ENCODE results near the gene FAM174C.
"Not testable (repeated sequence)": the region's sequence is repeated elsewhere in the genome, so short reads cannot be mapped to it uniquely, and the experiment has no call there.

Gene FAM174C

DNA sequence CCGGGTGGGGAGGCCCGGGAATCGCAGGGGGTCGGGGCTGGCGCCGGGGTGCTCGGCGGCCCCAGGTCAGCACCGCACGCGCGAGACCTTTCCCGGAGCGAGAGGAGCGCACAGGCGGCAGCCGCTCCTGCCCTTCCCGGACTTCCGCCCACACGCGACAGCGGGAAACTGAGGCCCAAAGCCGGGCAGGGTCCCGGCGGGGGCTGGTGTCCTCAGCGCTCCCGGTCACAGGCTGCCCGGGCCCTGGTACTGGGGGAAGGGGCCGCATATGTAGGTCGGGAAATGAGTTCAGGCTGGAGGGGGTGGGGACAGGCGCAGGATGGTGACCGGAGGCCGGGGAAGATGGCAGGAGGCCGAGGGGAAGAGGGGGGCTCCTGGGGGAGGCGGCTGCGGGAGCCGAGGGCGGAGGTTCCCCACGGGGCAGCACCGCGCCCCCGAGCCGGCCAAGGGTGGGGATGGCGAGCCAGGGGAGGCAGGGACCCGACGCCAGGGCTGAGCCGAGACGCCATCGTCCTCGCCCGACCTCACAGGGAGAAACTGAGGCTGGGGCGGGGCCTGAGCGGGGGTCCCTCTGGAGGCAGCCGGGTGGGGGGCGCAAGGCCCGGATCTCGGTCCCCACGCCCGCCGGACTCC lies 38.2 kb upstream of the FAM174C start:
- DNase-seq (ENCODE audit: low read depth) = no peak

DNA sequence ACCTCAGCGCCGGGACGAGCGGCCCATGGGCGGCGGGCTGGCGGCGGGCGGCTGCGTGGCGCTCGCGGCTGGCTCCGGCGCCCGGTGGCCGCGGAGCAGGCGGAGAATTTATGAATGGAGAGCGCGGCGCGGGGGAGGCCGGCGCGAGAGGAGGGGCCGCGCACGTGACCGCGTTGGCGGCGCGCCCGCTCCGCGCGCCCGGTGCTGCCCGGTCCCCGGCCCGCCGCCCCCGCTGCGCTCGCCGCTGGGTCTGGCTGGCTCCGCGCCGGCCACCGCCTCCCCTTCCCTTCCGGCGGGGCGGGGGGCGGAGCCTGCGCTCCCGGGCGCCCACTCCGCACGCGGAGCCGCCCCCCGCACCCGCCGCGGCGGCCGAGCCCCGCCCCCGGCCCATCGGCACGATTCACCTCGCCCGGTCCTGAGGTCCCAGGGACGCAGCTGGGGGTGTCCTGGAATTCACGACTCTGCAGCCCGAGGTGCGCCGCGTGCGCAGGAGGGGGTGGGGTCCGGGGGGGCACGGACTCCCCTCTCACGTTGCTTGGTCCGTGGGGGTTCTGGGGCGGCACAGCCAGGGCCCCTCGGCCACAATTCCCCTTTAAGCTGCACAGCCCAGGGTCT lies 37.5 kb upstream of the FAM174C start, which contains the start of gene CBARP:
CBARP (minus strand) TSS at position 252 of the 615 bp plus-strand sequence. CDS start 1,905 bp downstream, outside the sequence.
- DNase-seq (ENCODE audit: low read depth) = no peak

DNA sequence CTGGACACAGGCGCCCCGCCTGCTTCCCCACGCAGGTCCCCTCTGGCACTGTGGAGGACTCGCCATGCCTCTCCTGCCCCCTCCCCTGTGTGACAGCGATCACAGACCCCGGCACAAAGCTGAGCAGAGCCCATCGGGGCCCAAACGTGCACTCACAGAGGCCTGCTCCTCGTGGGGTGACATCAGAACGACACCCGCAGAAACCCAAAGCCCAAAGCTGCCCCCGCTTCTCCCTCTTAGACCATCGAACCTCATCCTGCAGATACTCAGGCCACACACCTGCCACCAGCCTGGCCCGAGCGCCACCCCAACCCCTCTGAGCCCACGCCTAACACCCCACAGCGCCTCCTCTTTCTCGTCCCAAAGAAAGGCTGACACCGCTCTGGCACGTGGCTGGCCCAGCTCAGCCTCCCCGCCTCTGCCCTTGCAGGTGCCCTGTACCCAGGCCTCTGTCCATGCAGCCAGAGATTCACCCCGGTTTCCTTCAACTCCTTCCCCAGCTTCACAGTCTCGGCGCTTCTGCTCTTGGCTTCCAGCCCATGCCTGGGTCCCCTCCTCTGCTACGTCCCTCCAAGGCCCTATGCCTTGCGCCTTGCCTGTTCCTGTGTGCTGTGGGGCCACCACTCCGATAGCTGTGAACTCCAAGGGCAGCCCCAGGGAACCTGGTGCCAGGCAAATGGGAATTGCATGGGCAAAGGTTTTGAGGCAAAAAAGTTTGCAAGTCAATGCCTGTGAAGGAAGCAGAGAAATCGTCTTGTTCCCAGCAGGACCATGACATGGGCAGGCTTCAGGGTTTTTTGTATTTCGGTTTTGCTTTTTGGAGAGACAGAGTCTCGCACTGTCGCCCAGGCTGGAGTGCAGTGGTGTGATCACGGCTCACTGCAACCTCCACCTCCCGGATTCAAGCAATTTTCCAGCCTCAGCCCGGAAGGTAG lies 36.7 kb upstream of the FAM174C start:
- no peak for DNase-seq (ENCODE audit: low read depth)

DNA sequence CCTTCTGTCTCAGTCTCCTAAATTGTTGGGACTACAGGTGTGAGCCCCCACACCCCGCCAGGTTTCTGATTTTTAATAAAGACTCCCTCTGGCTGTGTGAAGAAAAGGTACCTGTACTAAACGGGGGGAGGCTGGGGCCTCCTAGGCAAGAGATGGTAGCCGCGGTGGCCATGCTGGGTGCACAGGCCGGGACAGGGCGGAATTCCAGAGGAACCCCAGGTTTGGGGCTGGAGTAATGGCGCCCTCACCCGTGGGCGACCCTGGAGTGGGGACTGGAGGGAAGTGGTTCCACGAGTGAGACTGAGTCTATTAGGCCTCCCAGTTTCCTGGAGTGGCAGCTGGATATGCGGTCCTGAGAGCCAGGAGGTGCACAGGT lies 35.9 kb upstream of the FAM174C start:
- DNase-seq (ENCODE audit: low read depth) = no peak

DNA sequence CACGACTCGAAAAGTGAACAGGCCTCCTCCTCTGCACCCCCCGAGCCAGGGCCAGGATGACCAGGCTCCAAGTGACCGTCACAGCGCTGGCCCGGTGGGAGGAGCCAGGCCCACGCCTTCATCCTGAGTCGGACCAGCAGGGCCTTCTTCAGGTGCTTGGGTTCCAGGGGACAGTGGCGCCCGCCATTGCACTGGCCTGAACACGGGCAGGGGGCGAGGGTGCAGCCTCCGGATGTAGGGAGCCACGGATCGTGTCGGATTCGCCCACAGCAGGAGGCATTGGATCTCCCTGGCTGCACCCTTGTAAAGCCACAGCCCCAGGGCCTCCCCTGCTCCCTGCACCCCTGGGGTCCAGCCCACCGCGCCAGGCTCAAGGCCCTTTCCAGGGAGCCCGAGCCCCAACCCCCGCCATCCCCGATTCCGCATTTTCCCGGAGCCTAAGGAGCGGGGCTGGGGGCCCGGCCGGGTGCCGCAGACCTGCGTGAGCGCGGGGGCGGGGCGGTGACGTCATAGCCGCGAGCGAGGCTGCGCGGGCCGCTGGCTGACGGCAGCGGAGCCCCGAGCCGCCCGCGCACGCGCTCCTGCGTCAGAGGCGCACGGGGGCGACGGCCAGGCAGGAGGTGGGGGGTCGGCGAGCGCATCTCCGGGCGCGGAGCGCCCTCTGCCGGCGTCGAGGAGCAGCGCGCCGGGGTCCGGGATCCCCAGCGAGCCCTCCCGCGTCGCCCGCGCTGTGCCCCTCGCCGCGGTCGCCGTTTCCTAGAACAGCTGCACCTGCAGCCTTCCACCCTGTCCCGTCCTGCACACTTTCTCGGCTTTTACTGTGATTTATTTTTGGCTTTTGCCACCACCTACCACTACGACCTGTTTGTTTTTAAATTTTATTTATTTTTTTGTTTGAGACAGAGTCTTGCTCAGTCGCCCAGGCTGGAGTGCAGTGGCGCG lies 35.3 kb upstream of the FAM174C start:
- peak; percentile 79 for DNase-seq (ENCODE audit: low read depth)

DNA sequence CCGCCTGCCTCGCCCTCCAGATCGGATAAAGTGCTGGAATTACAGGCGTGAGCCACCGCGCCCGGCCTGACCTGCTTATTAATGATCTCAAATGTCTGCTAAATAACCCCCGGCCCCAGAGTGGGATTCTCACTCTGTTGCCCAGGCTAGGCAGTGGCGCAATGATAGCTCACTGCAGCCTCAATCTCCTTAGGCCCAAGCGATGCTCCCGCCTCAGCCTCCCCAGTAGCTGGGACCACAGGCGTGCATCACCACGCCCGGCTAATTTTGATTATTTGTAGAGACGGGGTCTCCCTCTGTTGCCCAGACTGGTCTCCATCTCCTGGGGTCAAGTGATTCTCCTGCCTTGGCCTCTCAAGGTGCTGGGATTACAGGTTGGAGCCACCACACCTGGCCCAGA lies 34.4 kb upstream of the FAM174C start:
- DNase-seq (ENCODE audit: low read depth) = no peak

DNA sequence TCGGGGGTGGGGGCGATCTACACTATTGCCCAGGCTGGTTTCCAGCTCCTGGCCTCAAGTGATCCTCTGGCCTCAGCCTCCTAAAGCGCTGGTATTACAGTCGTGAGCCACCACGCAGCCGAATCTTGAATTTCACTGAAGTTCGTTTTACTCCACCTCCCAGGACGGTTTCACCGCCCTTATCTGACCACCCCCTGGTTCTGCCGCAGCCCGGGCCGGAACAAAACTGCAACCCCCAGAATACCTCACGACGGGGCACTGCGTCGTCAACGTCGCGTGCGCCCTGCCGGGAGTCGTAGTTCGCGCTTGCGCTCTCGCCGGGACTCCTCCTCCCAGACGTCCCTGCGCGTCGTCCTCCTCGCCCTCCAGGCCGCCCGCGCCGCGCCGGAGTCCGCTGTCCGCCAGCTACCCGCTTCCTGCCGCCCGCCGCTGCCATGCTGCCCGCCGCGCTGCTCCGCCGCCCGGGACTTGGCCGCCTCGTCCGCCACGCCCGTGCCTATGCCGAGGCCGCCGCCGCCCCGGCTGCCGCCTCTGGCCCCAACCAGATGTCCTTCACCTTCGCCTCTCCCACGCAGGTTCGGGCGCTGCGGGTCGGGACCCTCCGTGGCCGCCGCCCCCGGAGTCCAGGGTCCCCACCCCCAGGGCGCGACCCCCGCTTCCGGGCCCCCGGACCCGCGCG lies 33.8 kb upstream of the FAM174C start, which contains the start of gene ATP5F1D:
ATP5F1D (plus strand) TSS at position 335 of the 679 bp plus-strand sequence; CDS start at position 435, 100 bp downstream.
- DNase-seq (ENCODE audit: low read depth) = peak; percentile 86

DNA sequence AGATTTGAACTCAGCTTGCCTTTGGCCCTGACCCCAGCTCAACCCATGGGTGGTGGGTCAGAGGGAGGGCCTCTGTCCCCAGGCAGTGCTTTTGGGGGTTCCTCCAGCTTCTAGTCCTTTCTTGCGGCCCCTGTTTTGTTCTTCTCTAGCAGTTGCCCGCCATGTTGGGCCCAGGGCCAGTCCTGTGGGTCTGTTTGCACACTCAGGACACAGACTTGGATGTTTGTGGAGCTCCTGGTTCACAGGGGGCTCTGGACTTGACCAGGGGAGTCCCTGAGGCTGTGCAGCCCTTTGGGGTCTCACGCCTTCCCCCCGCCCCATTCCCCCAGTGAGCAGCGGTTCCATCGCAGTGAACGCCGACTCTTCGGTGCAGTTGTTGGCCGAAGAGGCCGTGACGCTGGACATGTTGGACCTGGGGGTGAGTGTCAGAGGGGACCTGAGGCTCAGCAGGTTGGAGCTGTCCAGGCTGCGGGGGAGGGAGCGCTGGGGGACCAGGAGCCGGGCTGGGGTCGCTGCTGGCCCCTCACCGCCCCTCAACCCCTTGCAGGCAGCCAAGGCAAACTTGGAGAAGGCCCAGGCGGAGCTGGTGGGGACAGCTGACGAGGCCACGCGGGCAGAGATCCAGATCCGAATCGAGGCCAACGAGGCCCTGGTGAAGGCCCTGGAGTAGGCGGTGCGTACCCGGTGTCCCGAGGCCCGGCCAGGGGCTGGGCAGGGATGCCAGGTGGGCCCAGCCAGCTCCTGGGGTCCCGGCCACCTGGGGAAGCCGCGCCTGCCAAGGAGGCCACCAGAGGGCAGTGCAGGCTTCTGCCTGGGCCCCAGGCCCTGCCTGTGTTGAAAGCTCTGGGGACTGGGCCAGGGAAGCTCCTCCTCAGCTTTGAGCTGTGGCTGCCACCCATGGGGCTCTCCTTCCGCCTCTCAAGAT lies 31.3 kb upstream of the FAM174C start:
- DNase-seq (ENCODE audit: low read depth) = peak; percentile 78

DNA sequence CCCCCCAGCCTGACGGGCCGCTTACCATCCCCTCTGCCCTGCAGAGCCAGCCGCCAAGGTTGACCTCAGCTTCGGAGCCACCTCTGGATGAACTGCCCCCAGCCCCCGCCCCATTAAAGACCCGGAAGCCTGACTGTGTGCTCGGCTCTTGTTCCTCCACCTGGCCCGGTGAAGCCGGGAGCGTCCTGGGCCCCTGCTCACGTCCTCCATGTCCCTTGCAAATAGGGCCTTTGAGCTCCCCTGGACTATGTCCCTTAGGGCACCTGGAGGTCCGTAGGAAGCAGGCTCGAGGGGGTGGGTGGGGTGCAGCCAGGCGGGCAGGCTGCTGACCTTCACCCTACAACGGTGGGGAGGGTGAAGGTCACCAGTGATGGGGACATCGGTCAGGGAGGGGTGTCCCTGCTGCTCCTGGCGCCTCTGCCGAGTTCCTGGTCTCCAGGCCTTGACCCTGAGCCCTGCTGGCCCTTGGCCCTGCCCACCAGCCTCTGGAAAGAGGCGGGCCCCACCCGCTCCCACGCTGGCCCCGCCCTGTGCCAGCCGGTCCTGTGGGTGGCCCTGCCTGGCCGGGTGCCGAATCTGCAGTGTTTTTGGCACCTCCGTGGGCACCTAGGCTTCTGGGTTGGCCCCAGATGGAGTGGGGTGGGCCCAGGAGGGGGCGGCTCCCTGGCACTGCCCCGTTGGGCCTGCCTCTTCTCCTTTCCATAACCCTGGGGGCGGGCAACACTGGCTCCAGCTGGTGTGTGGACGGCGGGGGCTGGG lies 30.5 kb upstream of the FAM174C start:
- no peak for DNase-seq (ENCODE audit: low read depth)

DNA sequence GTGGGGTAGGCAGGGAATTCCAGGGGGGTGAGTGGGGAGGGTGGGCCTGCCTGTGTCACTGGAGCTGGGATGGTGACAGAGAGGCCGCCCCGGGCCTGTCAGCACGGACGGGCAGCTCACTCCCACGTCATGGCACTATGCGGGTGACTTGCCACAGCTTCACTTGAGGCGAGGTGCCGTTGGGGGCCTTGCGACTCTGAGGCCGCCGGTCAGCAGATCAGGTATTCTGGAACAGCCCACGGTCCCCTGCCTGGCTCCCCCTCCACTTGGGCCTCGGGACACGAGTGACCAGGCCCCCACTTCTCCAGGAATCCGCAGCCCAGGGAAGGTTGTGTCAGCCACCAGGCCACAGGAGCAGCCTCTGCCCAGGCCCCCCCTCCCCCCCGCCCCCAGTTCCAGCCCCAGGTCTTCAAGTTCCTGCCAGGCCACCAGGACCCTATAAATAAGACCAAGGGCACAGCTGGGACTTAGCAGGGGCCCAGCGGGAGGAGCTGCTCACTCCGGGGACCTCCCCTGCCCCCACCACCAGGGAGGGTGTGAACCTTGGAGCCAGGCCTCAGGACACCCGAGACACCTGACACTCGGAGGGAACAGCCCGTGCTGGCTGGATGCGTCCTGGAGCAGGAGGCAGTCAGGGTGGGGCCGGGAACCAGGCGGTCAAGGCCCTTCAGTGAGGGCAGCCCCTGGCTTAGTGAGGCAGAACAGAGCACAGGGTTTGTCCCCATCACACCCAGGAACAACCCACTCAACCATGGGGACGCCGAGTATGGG lies 29.7 kb upstream of the FAM174C start:
- no peak for DNase-seq (ENCODE audit: low read depth)

DNA sequence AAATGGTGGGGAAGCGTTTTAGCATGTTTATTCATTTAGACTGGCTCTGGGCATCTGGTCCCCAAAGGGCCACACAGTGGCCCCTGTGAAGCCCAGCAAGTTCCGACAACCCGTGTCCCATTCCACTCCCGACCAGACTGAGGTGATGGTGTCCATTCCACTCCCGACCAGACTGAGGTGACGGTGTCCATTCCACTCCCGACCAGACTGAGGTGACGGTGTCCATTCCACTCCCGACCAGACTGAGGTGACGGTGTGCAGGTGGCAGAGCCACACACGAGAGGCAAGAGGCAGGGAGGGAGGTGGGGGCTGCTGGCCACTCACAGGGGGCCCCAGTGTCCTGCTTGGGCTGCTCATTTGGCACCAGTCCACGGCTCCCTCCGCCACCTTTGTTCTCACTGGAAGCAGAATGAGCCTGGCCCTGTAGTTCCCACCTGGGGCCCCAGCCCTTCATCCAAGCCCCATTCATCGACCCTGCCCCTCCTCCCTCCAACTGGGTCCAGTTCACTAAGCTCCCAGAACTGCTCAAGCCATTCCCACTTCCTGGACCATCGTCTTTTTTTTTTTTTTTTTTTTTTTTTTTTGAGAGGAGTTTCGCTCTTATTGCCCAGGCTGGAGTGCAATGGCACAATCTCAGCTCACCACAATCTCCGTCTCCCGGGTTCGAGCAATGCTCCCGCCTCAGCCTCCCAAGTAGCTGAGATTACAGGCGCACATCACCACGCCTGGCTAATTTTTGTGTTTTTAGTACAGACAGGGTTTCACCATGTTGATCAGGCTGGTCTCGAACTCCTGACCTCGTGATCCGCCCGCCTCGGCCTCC lies 28.9 kb upstream of the FAM174C start:
- not testable (repeated sequence) for DNase-seq (ENCODE audit: low read depth)

DNA sequence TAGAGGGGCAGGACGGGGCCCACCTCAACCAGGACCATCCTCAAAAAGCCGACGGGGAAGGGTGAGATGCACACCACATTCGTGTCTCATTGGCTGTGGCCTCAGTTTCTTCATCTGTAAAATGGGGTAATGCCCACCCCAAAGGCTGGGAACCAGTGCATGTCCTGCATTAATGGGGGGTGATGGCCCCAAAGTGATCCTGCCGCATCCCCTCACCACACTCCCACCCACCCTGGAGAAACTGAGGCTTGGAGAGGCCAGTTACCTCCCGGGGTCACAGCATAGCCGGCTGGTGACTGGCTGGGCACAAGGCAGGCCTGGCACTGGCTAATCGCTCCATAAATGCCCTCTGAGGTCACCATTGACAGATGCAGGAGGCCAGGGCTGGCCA lies 27.6 kb upstream of the FAM174C start:
- no peak for DNase-seq (ENCODE audit: low read depth)

DNA sequence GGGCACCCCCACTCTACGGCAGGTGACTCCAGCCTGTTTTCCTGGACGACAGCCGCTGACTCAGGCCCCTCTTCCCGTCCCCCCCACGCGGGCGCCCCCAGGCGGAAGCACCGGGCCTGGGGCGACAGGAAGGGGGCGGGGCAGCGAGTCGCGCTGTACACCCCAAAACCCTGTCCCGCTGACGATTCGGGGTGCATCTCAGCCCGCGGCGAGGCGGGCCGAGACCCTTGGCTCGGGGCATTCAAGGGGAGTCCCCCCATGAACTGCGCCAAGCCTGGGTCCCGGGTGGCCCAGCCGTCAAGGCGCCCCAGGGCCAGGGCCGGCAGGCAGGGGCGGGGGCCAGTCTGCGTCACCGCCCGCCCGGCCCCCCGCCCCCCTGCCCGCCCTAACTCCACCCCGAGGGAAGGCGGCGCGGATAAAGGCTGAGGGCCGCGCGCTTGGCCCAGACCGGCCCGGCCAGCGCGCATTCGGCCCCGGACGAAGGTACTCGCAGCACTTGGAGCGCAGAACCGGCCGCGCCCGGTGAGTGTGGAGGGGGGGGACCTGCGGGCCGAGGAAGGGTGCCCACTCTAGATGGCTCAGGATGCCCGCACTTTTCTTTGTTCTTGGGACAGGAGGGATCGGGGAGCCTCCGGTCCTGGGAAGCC lies 27.1 kb upstream of the FAM174C start, which contains the start of gene MIDN:
MIDN (plus strand) TSS at position 445 of the 647 bp plus-strand sequence. CDS start 1,714 bp downstream, outside the sequence.
- DNase-seq (ENCODE audit: low read depth) = no peak

DNA sequence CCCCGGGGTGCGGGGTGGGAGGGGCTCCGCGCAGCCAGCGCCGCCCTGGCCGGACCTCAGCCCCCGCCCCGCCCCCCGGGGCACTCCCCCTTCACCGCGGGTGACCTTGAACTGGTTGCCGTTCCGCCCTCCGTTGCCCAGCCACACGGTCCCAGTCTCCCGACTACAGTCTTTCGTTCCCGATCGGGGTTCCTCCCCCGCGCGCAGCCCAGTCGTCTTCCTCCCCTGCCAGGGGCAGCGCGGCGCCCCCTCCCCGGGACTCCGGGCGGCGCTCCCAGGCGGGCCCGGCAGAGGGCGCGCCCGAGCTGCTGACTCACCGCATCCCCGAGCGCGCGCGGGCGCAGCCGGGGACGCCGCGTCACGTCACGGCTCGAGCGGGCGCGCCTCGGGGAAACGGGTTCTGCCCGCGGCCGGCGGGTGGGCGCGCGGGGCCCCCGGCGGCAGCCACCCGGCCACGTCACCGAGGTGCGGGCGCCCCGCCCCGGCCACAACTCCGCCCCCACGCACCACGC lies 26.5 kb upstream of the FAM174C start:
- no peak for DNase-seq (ENCODE audit: low read depth)

DNA sequence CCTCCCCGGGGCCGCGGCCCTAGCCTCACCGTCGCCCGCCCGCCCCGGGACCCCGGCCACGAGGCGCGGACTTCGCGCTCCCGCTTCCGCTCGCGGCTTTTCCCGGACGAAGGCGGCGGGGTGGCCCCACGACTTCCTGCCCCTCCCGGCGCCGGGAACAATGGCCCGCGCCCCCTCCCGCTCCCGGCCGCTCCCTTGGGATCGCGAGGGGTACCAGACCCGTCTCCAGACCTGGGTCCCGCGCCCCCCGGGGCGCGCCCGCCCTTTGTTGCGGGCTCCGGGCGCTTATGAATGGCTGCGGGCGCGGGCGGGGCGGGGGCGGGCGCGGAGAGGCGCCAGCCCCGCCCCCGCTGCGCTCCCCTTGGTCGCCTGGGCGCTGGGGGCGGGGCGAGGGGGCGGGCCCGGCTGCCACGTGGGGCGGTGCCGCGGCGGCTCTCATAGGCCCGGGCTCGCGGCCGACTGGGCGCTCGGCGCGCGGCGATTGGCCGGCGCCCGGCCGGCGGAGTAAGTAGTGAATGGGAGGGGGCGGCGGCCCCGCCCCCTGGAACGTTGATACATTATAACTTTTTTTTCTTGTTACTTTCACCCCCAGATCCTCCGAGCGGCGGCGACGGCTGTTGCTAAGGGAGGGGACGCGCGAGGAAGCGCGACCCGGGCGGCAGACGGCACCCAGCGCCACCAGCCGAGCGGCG lies 25.9 kb upstream of the FAM174C start:
- peak; percentile 83 for DNase-seq (ENCODE audit: low read depth)

DNA sequence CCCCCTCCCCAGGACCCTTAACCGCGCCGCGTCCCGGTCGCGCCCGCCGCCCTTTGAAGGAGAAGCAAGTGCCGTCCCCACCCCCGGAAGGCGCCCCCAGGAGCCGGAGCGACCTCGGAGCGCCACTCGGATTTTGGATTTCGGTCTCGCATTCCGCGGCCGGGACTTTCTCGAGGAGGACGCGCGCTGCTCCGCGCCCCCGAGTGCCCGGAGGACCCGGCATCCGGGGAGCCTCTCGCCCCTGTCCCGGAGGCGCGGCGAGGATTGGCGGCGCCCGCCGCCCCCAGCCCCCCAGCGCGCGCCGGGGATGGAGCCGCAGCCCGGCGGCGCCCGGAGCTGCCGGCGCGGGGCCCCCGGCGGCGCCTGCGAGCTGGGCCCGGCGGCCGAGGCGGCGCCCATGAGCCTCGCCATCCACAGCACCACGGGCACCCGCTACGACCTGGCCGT lies 25.3 kb upstream of the FAM174C start:
- DNase-seq (ENCODE audit: low read depth) = no peak

All from stimulated activated CD8-positive, alpha-beta memory T cell treated with anti-CD3 and anti-CD28 coated beads, Interleukin-12 subunit alpha, Interleukin-12 subunit beta, amount 100 ng/mL, for 1 hour (primary cell).